GM18873 (cell line): ENCODE data around the gene CAPN9.

Source experiments
- ATAC-seq: cut with Tn5 transposase; IDR thresholded peaks from one replicate; pipeline ENCODE4 v1.9.1; 2021; ENCODE audit warnings: mild to moderate bottlenecking, moderate library complexity, moderate number of reproducible peaks; ENCODE audit not compliant: unreplicated experiment, low FRiP score

The CAPN9 gene

DNA sequence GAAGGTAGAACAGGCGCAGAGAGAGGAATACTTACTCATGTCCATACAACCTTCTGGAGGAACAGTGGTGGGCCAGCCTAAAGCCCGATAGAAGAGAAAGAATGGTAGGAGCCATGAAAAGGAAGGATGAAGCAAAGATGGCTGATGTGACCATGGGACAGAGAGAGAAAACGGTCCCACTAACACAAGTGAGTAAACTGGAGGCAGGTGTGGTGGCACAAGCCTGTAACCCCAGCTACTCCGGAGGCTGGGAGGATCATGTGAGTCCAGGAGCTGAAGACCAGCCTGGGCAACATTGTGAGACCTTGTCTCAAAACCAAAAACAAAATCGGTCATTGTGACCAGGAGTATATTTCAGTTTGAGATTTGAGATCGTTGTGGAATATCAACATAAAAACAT, 71.7 kb downstream of the CAPN9 start:
- ATAC-seq: no peak

- ATAC-seq: no peak
These were observed 72.8 kb downstream of the CAPN9 start for GRCh38 chr1:230819976-230820375.

DNA sequence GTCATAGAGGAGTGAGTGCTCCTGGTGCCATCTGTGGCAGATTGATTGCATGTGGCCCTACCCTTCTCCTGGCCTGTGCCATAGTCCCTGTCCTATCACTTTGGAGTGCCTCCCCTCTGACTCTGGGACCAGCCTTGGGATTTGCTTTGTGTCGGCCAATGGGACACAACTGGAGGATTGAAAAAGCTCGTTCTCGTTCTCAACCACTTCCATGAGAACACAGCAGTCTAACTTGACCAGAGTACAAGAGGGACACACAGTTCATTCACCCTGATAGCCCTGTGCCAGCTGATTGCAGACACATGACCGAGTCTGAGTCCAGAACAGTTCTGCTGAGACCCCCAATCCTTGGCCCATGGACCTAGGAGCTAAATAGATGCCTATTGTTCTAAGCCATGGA, 73.4 kb downstream of the CAPN9 start:
- no peak for ATAC-seq

GRCh38 chr1:230821346-230821745, 74.2 kb downstream of the CAPN9 start:
- ATAC-seq: no peak

GRCh38 chr1:230822092-230822581, 74.9 kb downstream of the CAPN9 start:
- ATAC-seq: no peak

DNA sequence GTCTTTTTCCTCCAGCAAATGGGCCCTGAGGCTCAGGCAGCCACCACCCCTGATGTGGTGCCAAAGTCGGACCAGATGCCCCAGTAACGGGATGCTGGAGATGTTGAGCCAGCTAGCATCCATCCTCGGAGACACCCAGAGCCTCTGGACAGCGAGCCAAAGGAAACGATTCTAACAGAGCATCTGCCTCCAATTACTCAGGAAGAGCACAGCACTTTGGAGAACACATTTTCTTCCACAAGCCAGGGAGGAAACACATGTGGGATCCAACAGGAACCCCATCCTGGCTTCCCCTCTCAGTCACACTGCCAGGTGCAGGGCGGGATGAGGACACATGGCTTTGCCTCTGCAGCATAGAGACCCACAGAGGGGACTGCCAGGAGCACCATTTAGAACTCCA, 76.2 kb downstream of the CAPN9 start:
- no peak for ATAC-seq

- no peak for ATAC-seq
These were observed 76.8 kb downstream of the CAPN9 start for GRCh38 chr1:230823931-230824381.

GRCh38 chr1:230824551-230824918, 77.3 kb downstream of the CAPN9 start:
- ATAC-seq: no peak

DNA sequence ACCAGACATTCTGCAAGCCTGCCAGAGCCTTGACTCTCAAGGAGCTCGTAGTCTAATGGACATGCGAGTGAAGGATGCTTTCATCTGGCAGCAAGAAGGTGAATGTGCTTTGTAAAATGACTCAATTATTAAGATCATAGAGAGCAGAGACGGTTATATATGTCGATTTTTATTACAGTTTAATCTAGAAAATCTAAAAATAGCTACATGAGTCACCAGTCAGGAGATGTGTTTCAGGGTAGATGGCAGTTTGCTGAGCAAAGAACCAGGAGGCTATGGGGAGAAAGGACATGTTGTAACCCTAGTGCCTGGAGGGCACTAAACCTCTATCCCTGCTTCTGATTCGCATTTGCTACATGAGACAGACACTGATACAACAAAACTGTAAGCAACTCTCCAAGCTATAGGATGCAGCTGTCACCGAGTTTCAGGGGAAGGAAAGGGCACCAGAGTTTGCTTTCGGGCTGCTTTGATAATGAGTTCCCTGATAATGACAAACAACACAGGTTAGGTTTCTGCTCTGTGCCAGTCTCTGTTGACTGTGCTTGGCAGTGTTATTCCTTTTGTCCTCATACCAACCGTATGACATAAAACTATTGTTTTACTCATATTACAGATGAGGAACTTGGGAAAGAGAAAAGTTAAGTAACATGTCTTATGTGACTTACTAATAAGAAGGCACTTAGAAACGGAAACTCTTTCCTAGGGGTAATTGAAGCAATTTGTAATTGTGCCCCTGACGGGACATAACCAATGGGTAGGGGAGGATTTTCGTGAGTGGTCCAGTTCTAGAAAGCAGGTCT, 77.9 kb downstream of the CAPN9 start:
- no peak for ATAC-seq

- no peak for ATAC-seq
These were observed 78.6 kb downstream of the CAPN9 start for GRCh38 chr1:230825761-230826160.

DNA sequence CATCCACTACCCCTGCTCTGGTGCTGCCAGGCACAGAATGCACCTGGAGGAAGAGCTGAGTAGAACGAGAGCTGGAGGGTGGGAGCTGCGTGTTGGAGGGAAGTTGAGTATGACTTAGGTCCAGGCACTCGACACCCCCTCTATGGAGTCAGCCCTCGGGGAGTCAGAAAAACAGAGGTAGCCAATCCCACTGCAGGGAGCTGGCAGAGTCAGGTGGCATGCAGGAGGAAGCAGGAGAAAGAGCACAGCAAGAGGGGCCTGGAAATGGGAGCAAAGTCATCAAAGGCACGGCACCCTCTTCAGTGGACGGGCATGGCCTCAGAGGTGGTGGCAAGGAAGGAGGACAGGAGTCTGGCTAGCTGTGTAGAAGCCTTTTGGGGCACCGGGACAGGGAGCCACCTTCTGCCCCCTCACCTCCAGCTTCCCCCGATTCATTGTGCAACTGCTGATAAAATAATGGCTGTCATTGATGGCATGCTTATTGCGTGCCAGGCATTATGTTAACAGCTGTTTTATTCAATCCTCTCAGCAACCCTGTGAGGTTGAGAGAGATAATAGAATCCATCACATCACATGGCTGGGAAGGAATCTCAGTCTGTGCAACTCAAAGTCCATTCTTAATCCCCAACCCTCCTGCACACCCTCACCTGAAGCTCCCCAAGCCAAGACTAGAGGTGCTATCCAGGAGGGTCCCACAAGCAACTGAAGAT, 79.1 kb downstream of the CAPN9 start:
- no peak for ATAC-seq

- no peak for ATAC-seq
These were observed 80.0 kb downstream of the CAPN9 start for GRCh38 chr1:230827081-230827681.

DNA sequence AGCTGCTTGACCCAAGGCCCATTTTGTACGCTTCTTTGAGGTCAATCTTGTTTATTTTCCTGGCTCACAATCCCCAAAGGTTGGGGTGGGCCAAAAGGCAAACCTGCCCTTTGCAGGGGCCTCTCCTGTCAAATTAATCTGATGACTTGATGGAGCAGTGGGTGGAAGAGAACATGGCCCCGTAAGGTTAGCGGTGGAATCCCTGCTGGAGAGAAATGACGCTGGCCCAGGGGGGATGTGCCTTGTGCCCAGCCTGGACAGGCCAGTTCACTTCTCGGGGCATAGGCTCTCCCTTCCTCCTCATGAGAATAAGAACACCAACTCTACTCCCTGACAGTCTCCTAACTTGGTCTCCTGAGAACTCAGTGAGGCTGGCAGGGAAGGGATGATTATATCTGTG, 80.6 kb downstream of the CAPN9 start:
- ATAC-seq: no peak

- ATAC-seq: no peak
These were observed 81.2 kb downstream of the CAPN9 start for GRCh38 chr1:230828421-230828820.

DNA sequence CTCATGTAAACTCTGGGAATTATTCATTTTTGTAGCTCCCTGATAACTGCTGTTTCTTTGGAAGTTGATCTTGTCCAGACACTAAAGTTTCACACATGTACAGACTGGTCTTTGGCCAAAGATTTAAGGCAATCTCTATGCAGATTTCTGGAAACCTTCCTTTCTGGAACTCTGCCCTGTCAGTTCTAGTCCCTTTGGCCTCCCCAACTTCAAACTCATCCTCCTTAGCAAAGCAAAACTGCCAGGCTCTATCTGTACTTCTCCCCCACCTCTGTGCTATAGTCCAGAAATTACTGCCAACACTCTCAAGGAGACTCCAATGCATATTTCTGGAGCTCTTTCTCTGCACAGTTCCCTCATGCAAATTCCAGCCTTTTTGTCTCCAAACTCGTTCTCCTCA, 84.6 kb downstream of the CAPN9 start:
- ATAC-seq: no peak

DNA sequence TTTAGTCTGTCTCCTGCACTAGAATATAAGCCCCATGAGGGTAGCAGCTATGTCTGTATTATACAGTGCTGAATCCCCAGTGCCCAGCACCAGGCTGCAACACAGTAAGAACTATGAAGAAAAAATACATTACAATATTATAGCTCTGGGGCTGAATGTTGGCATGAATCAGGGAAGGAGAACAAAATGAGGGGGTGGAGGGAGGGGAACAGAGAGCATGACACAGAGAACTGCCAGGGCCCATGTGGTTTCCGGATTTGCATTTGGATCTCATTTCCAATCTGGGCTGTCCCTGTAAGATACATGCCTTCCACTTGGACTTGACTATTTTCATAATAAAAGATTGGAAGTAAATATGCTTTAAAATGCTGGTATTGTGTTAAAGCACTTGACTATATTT, 85.3 kb downstream of the CAPN9 start:
- ATAC-seq: no peak

GRCh38 chr1:230833511-230833910, 86.3 kb downstream of the CAPN9 start:
- ATAC-seq: no peak

DNA sequence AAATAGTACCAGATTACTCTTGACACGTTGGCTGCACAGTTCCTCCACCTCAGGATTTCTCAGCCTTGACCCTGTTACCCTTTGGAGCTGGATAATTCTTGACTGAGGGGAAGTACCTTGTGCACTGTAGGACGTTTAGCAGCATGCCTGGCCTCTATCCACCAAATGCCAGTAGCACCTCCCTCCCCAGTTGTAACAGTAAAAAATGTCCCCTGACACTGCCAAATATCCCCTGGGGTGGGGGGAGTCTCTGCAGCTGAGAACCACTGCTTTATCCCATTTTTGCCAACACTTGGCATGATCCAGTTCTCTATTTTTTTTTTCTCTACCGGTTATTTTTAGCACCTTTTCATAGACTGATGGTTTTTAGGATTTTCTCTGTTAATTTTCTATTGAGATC, 87.1 kb downstream of the CAPN9 start:
- no peak for ATAC-seq

DNA sequence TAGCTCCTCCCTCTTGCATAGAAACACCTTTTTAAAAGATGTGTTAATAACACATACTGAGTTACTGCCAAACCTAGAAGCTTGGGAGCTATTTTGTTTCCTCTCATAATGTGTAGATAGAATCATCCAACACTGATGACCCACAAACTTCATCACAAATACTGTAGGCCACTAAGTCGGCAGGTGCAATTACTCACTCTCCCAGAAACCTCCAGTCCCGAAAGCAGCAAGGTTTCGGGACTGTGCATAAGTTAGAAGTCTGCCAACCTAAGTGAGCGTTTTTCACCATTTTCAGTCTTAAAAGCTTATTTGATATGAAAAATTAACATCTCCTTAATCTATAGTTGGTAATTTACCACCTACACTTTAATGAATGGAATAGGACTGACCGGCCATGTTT, 89.2 kb downstream of the CAPN9 start:
- ATAC-seq: no peak

DNA sequence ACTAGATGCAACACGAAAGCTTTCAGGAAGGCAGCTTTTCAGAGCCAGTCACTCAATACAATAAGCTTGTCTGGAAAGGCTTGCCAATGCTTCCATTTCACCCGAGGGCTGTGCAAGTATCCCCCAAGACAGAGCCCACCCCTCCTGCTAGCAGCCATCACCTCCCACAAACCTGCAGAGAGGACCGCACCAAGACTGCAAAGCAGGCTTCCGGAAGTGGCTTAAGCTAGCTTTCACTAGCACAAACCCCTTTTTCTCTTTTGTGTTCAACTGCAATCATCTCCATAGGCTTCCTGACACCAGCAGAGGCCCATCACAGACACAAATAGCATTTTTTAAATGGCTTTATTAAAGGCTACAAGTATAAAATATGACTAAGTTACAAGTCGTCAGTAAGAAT, 89.6 kb downstream of the CAPN9 start:
- no peak for ATAC-seq

GRCh38 chr1:230839173-230839572, 92.0 kb downstream of the CAPN9 start:
- ATAC-seq: no peak
